ENCODE measurements around the gene BANP.
"Not testable (repeated sequence)": the region's sequence is repeated elsewhere in the genome, so short reads cannot be mapped to it uniquely, and the experiment has no call there.

Gene BANP

GRCh38 chr16:88113545-88114045 is 162.4 kb downstream of the BANP start:
- no peak for DNase-seq

GRCh38 chr16:88114541-88115228 is 163.5 kb downstream of the BANP start:
- DNase-seq = peak; percentile 27

- DNase-seq = no peak
Measured at GRCh38 chr16:88116121-88116520, 164.9 kb downstream of the BANP start.

GRCh38 chr16:88117476-88117868 is 166.2 kb downstream of the BANP start:
- no peak for DNase-seq

- no peak for DNase-seq
Measured at GRCh38 chr16:88118376-88118775, 167.1 kb downstream of the BANP start.

GRCh38 chr16:88118852-88119741 is 167.9 kb downstream of the BANP start:
- DNase-seq = peak; percentile 86

GRCh38 chr16:88119881-88120751 is 168.9 kb downstream of the BANP start:
- not testable (repeated sequence) for DNase-seq

- DNase-seq = no peak
Measured at GRCh38 chr16:88120812-88121211, 169.6 kb downstream of the BANP start.

- not testable (repeated sequence) for DNase-seq
Measured at GRCh38 chr16:88121391-88121790, 170.2 kb downstream of the BANP start.

GRCh38 chr16:88121886-88122580 is 170.8 kb downstream of the BANP start:
- DNase-seq = no peak
